HCT116 (cell line): Measurements from ENCODE around the gene UTF1.

ENCODE experiments used
- EZH2 ChIP-seq: fragments of 200-600 bp; sonication (generic); IDR thresholded peaks from 2 replicates; pipeline ENCODE4 v1.6.1; 2017; ENCODE audit warnings: antibody characterized with exemption, mixed run types
- POLR2A ChIP-seq: IDR thresholded peaks from 2 replicates; pipeline ENCODE4 v1.7.0; 2011; ENCODE audit warnings: borderline replicate concordance; ENCODE audit not compliant: insufficient read depth, insufficient read length; ENCODE audit errors: extremely low read depth
- POLR2AphosphoS5 ChIP-seq: IDR thresholded peaks from 2 replicates; pipeline ENCODE4 v1.6.1; 2011; ENCODE audit warnings: mild to moderate bottlenecking, low read depth, low read length, moderate library complexity
- RAD21 ChIP-seq: IDR thresholded peaks from 2 replicates; pipeline ENCODE4 v1.6.1; 2012; ENCODE audit warnings: low read depth, mild to moderate bottlenecking
- SIN3A ChIP-seq: IDR thresholded peaks from 2 replicates; pipeline ENCODE4 v1.6.1; 2012; ENCODE audit warnings: low read depth
- YY1 ChIP-seq: IDR thresholded peaks from 2 replicates; pipeline ENCODE4 v1.6.1; 2011; ENCODE audit warnings: low read length, low read depth, moderate library complexity, mild to moderate bottlenecking; ENCODE audit not compliant: insufficient replicate concordance; ENCODE audit errors: extremely low read depth
- ZNF274 ChIP-seq: fragments of 200-500 bp; sonication (Bioruptor generic); IDR thresholded peaks from 2 replicates; pipeline ENCODE4 v1.6.1; 2014; ENCODE audit warnings: mild to moderate bottlenecking, low read depth, low read length, inconsistent platforms
- TF ChIP-seq, protein P1 (sequence below): IDR thresholded peaks from 2 replicates; pipeline ENCODE4 v1.6.1; 2012; ENCODE audit warnings: low read depth
- TF ChIP-seq, protein P2 (sequence below), 3 experiments: fragments of 200-600 bp in 1 of 3; sonication (generic) in 1 of 3; IDR thresholded peaks in 2 of 3; conservative IDR thresholded peaks in 1 of 3; 2 replicates each; pipeline ENCODE4 v1.5.1; 2012 to 2017; ENCODE audit warnings: low read depth in 2 of 3, low read length in 2 of 3, antibody characterized with exemption in 1 of 3, borderline replicate concordance in 1 of 3, control low read depth in 1 of 3, mild to moderate bottlenecking in 1 of 3, mixed read lengths in 1 of 3, mixed run types in 1 of 3, moderate library complexity in 1 of 3; ENCODE audit not compliant: insufficient read depth in 1 of 3

DNA sequence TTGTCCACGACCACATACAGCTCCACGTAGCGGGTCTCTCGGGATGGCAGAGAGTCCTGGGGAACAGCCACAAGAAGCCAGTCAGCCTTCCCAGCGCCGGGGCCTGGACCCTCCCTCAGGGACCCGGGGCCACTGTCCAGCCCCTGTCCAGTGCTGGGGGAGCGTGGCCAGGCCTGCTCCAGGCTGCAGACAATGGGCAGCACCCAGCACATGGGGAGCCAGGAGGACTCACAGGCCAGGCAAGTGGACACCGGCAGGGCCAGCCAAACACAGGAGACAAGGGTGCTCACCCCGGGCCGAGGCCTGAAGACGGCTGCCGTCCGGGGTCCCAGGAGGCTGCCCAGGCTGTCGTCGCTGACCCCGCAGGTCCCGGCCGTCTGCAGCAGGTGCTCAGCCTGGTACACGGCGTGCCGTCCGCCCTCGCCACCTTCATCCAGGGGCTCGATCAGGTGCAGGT, 43.0 kb downstream of the UTF1 start:
- no peak for TF ChIP-seq EZH2
- TF ChIP-seq, protein P1, sequence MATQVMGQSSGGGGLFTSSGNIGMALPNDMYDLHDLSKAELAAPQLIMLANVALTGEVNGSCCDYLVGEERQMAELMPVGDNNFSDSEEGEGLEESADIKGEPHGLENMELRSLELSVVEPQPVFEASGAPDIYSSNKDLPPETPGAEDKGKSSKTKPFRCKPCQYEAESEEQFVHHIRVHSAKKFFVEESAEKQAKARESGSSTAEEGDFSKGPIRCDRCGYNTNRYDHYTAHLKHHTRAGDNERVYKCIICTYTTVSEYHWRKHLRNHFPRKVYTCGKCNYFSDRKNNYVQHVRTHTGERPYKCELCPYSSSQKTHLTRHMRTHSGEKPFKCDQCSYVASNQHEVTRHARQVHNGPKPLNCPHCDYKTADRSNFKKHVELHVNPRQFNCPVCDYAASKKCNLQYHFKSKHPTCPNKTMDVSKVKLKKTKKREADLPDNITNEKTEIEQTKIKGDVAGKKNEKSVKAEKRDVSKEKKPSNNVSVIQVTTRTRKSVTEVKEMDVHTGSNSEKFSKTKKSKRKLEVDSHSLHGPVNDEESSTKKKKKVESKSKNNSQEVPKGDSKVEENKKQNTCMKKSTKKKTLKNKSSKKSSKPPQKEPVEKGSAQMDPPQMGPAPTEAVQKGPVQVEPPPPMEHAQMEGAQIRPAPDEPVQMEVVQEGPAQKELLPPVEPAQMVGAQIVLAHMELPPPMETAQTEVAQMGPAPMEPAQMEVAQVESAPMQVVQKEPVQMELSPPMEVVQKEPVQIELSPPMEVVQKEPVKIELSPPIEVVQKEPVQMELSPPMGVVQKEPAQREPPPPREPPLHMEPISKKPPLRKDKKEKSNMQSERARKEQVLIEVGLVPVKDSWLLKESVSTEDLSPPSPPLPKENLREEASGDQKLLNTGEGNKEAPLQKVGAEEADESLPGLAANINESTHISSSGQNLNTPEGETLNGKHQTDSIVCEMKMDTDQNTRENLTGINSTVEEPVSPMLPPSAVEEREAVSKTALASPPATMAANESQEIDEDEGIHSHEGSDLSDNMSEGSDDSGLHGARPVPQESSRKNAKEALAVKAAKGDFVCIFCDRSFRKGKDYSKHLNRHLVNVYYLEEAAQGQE: no peak
- TF ChIP-seq POLR2AphosphoS5: no peak
- TF ChIP-seq, protein P2, sequence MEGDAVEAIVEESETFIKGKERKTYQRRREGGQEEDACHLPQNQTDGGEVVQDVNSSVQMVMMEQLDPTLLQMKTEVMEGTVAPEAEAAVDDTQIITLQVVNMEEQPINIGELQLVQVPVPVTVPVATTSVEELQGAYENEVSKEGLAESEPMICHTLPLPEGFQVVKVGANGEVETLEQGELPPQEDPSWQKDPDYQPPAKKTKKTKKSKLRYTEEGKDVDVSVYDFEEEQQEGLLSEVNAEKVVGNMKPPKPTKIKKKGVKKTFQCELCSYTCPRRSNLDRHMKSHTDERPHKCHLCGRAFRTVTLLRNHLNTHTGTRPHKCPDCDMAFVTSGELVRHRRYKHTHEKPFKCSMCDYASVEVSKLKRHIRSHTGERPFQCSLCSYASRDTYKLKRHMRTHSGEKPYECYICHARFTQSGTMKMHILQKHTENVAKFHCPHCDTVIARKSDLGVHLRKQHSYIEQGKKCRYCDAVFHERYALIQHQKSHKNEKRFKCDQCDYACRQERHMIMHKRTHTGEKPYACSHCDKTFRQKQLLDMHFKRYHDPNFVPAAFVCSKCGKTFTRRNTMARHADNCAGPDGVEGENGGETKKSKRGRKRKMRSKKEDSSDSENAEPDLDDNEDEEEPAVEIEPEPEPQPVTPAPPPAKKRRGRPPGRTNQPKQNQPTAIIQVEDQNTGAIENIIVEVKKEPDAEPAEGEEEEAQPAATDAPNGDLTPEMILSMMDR (IDR thresholded peaks at IDR 0.05 in 2 of 3, conservative IDR thresholded peaks at IDR 0.05 in 1 of 3; ENCODE audit: borderline replicate concordance in 1 of 3, insufficient read depth in 1 of 3, low read depth in 2 of 3, low read length in 2 of 3): no peak
- no peak for TF ChIP-seq ZNF274
- no peak for TF ChIP-seq YY1
- no peak for TF ChIP-seq SIN3A
- TF ChIP-seq POLR2A: no peak
- no peak for TF ChIP-seq RAD21
